ENCODE data around the gene COL2A1.

DNA sequence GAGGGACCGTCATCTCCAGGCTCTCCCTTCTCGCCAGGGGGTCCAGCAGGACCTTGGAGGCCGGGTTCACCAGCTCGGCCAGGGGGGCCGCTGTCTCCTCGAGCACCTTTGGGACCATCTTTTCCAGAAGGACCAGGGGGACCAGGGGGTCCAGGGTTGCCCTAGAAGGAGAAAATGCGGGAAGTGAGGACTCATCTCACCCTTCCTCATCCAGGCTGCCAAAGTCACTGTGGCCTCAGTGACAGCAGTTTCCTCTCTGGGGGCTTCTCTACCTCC, 25.7 kb downstream of the COL2A1 start:
- TF ChIP-seq, protein P1, sequence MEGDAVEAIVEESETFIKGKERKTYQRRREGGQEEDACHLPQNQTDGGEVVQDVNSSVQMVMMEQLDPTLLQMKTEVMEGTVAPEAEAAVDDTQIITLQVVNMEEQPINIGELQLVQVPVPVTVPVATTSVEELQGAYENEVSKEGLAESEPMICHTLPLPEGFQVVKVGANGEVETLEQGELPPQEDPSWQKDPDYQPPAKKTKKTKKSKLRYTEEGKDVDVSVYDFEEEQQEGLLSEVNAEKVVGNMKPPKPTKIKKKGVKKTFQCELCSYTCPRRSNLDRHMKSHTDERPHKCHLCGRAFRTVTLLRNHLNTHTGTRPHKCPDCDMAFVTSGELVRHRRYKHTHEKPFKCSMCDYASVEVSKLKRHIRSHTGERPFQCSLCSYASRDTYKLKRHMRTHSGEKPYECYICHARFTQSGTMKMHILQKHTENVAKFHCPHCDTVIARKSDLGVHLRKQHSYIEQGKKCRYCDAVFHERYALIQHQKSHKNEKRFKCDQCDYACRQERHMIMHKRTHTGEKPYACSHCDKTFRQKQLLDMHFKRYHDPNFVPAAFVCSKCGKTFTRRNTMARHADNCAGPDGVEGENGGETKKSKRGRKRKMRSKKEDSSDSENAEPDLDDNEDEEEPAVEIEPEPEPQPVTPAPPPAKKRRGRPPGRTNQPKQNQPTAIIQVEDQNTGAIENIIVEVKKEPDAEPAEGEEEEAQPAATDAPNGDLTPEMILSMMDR (IDR thresholded peaks at IDR 0.05), result no peak
- TF ChIP-seq EZH2phosphoT487 (IDR thresholded peaks at IDR 0.05) (no peak), EZH2 (IDR thresholded peaks at IDR 0.05) (no peak)

Data from neural progenitor cell (in vitro differentiated cells).